Neural cell (in vitro differentiated cells): Measurements from ENCODE around the gene RFX3.

Experiments
- EP300 ChIP-seq: fragments of 450-650 bp; conservative IDR thresholded peaks from 2 replicates; pipeline ENCODE4 v1.6.1; 2014; ENCODE audit warnings: antibody characterized with exemption, mild to moderate bottlenecking, moderate library complexity; ENCODE audit not compliant: poor library complexity, severe bottlenecking
- EZH2 ChIP-seq: fragments of 200-600, 300-800 bp; shearing (Covaris generic), sonication (generic); IDR thresholded peaks from 2 replicates; pipeline ENCODE4 v1.6.1; 2014; ENCODE audit warnings: antibody characterized with exemption, low read length, borderline replicate concordance, mild to moderate bottlenecking; ENCODE audit not compliant: insufficient read depth, poor library complexity, severe bottlenecking
- POLR2AphosphoS5 ChIP-seq: IDR thresholded peaks from 2 replicates; pipeline ENCODE4 v1.6.1; 2012
- RAD21 ChIP-seq: fragments of 450-650 bp; conservative IDR thresholded peaks from 2 replicates; pipeline ENCODE4 v1.6.1; 2014; ENCODE audit warnings: antibody characterized with exemption, mild to moderate bottlenecking, moderate library complexity
- REST ChIP-seq: IDR thresholded peaks from 2 replicates; pipeline ENCODE4 v1.6.1; 2012; ENCODE audit warnings: borderline replicate concordance
- TF ChIP-seq, protein P1 (sequence below): fragments of 450-650 bp; IDR thresholded peaks from 2 replicates; pipeline ENCODE4 v1.5.1; 2014; ENCODE audit warnings: antibody characterized with exemption, mild to moderate bottlenecking, moderate library complexity; ENCODE audit not compliant: poor library complexity, severe bottlenecking

DNA sequence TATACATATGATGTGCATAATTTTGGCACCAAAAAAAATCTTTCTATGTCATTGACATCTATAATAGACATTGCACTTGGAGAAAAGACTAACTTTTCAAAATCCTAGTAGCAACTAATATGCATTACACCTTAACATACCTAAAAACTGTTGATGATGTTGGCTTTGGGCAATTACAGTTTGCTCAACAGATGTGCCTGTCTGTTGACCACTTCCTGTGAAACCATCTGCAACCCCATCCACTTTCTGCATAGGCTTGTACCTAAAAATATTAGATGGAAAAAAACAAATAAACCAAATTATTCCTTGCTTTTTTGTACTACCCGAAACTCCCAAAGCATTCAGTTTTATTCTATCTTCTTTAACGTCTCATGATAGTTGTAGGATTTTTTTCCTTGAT lies 248.6 kb downstream of the RFX3 start:
- TF ChIP-seq EP300 (no peak), POLR2AphosphoS5 (no peak), EZH2 (no peak), REST (no peak), RAD21 (no peak)
- TF ChIP-seq, protein P1, sequence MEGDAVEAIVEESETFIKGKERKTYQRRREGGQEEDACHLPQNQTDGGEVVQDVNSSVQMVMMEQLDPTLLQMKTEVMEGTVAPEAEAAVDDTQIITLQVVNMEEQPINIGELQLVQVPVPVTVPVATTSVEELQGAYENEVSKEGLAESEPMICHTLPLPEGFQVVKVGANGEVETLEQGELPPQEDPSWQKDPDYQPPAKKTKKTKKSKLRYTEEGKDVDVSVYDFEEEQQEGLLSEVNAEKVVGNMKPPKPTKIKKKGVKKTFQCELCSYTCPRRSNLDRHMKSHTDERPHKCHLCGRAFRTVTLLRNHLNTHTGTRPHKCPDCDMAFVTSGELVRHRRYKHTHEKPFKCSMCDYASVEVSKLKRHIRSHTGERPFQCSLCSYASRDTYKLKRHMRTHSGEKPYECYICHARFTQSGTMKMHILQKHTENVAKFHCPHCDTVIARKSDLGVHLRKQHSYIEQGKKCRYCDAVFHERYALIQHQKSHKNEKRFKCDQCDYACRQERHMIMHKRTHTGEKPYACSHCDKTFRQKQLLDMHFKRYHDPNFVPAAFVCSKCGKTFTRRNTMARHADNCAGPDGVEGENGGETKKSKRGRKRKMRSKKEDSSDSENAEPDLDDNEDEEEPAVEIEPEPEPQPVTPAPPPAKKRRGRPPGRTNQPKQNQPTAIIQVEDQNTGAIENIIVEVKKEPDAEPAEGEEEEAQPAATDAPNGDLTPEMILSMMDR: no peak
